A673 (cell line): ENCODE measurements around the gene DPT. TPM values are rescaled to one million over a fixed set of nuclear protein-coding genes. Genes with fewer than 3 reads are reported as not detected.
"Not testable (repeated sequence)": the region's sequence is repeated elsewhere in the genome, so short reads cannot be mapped to it uniquely, and the experiment has no call there.

Source experiments
- BruUV-seq: library from RNA; stranded (reverse); fragments of 400-500 nt; replicated peaks from 2 replicates; lab custom pipeline; 2021; lab: Mats Ljungman, UMichigan
- CTCF ChIA-PET: fragments of 300-600 bp; sonication (Branson Sonifier 250); formaldehyde crosslinking; loops from one replicate; lab custom pipeline; 2022; ENCODE audit warnings: antibody characterized with exemption; lab: Charles Lee
- POLR2A ChIA-PET: fragments of 300-600 bp; sonication (Branson Sonifier 250); formaldehyde crosslinking; loops from one replicate; lab custom pipeline; 2022; ENCODE audit warnings: antibody characterized with exemption; ENCODE audit not compliant: low non-redundant PET; lab: Charles Lee
- DNase-seq: peaks from one replicate; pipeline ENCODE4 v3.0.0-alpha.2; 2015; ENCODE audit warnings: low spot score
- H3K27ac ChIP-seq: fragments of 200-600 bp; sonication (generic); 2 replicates; pipeline ENCODE4 v1.5.1; 2016; ENCODE audit warnings: mixed run types, low read depth, mild to moderate bottlenecking, mixed read lengths, antibody characterized with exemption, low read length; ENCODE audit not compliant: poor library complexity, severe bottlenecking
- H3K27me3 ChIP-seq: fragments of 200-600 bp; sonication (generic); replicated peaks from 2 replicates; pipeline ENCODE4 v1.6.1; 2017; ENCODE audit warnings: mixed run types, low read depth, mild to moderate bottlenecking, mixed read lengths, antibody characterized with exemption, low read length; ENCODE audit not compliant: insufficient read depth, poor library complexity
- H3K36me3 ChIP-seq: fragments of 200-600 bp; sonication (generic); 2 replicates; pipeline ENCODE4 v1.6.1; 2016; ENCODE audit warnings: mixed run types, mild to moderate bottlenecking, mixed read lengths, antibody characterized with exemption, low read length; ENCODE audit not compliant: insufficient read depth, poor library complexity, severe bottlenecking
- H3K4me1 ChIP-seq: fragments of 200-600 bp; sonication (generic); 2 replicates; pipeline ENCODE4 v1.6.1; 2017; ENCODE audit warnings: mixed run types, mild to moderate bottlenecking, mixed read lengths, antibody characterized with exemption, low read length; ENCODE audit not compliant: insufficient read depth, poor library complexity, severe bottlenecking
- H3K4me3 ChIP-seq: fragments of 200-600 bp; sonication (generic); 2 replicates; pipeline ENCODE4 v1.5.1; 2016; ENCODE audit warnings: low read depth, mixed run types, mild to moderate bottlenecking, mixed read lengths, low read length; ENCODE audit not compliant: poor library complexity, severe bottlenecking
- H3K9me3 ChIP-seq: fragments of 200-600 bp; sonication (generic); 2 replicates; pipeline ENCODE4 v1.6.1; 2016; ENCODE audit warnings: mixed run types, low read depth, mild to moderate bottlenecking, mixed read lengths, antibody characterized with exemption, low read length; ENCODE audit not compliant: poor library complexity, severe bottlenecking
- CTCF ChIP-seq: fragments of 300-800, 200-600 bp; sonication (generic); conservative IDR thresholded peaks from 2 replicates; pipeline ENCODE4 v1.5.1; 2017; ENCODE audit warnings: low read depth, mild to moderate bottlenecking, antibody characterized with exemption, low read length, moderate library complexity, mixed read lengths
- EZH2 ChIP-seq: fragments of 200-600 bp; sonication (generic); IDR thresholded peaks from 2 replicates; pipeline ENCODE4 v1.6.1; 2017; ENCODE audit warnings: borderline replicate concordance, low read depth, mild to moderate bottlenecking, mixed read lengths, antibody characterized with exemption, low read length; ENCODE audit not compliant: poor library complexity, severe bottlenecking
- intact Hi-C: fragments of 100-400 bp; cut with micrococcal nuclease; formaldehyde crosslinking; loops from one replicate; pipeline ENCODE4 v1.10.0; 2022; ENCODE audit not compliant: unreplicated experiment
- total RNA-seq: library from RNA; stranded (reverse); gene quantifications from 2 replicates; pipeline ENCODE4 v1.2.3, GENCODE V29; 2021

The DPT gene
- total RNA-seq, 1 experiment from 2014 or later: not detected

DNA sequence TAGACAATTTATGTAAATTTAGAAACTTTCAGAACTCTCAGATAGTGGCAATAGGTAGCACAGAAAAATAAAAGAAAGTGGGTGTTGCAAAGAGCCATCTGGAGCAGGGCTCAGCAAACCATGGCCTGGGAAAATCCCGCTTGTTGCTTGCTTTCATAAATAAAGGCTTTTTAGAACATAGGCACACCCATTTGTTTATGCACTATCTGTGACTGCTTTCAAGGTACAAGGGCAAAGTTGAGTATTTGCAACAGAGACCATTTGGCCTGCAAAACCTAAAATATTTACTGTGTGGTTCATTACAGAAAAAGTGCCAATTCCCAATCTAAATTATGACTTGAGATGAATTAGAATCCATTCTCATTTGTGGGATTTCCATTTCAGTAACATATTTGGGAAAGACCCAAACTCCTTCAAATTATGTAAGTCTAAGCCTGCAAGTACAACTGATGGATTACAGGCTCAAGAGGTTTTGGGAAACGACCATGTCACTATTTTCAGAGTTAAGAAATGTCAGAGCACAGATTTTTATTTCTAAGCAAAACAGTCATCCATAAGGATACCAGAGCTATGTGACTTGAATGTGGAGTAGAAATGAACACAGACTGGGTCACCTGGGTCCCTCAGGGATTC is 43.5 kb upstream of the DPT start:
- H3K4me3 ChIP-seq: no peak overlapping the region
- POLR2A ChIA-PET: no interaction called here
- no peak overlapping the region for H3K27ac ChIP-seq
- no TSS peak for BruUV-seq
- H3K9me3 ChIP-seq: no peaks in the 10 kb centered on the region
- no peaks in the 10 kb centered on the region for H3K36me3 ChIP-seq
- DNase-seq: no peak
- intact Hi-C loops: no loop called here
- no peaks in the 10 kb centered on the region for H3K4me1 ChIP-seq
- no peaks in the 10 kb centered on the region for H3K27me3 ChIP-seq
- TF ChIP-seq EZH2: no peak
- no peak for TF ChIP-seq CTCF
- CTCF ChIA-PET: no interaction called here

DNA sequence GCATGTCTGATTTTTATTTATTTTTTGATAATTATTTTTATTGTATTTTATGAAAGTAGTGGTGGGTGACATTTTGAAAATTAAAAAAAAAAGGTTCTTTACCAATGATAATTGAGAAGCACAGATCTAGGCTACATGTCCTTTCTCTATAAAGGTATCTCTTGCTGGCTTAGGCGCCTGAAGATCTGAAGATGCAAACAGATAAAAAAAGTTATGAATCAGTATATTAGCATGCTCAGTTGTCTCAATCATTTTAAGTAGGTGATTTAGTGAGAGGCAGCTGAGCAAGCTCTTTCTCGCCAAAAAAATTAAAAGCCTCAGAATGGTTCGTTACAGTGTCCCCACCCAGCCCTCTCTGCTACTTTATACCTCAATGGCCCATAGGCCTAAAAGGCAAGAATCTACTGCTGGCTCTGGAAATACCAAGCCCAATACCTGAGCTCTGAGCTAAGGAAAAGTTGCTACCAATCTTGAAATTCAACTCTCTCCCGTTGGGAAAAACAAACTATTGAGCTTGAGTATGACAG is 42.2 kb upstream of the DPT start:
- Histone ChIP-seq H3K4me3 (no peak overlapping the region), H3K36me3 (no peaks in the 10 kb centered on the region), H3K9me3 (no peaks in the 10 kb centered on the region), H3K27me3 (no peaks in the 10 kb centered on the region), H3K4me1 (no peaks in the 10 kb centered on the region), H3K27ac (no peak overlapping the region)
- intact Hi-C loops: no loop called here
- ChIA-PET CTCF (interaction anchor here (0.7 kb wide), 1 partner anchor 148 kb away, joined by 4 read pairs; no protein-coding TSS in a partner anchor), POLR2A (no interaction called here)
- TF ChIP-seq CTCF (no peak), EZH2 (no peak)
- DNase-seq: no peak
- no TSS peak for BruUV-seq

GRCh38 chr1:168769893-168770292 is 40.9 kb upstream of the DPT start:
- H3K27me3 ChIP-seq, intact Hi-C loops, H3K4me1 ChIP-seq, H3K9me3 ChIP-seq, POLR2A ChIA-PET, H3K36me3 ChIP-seq, H3K27ac ChIP-seq, BruUV-seq, H3K4me3 ChIP-seq, DNase-seq: not testable (repeated sequence)
- CTCF ChIA-PET: interaction anchor here (0.6 kb wide), 1 partner anchor 19 kb away, joined by 3 read pairs; no protein-coding TSS in a partner anchor
